ENCODE measurements around the gene PADI1. TPM values are rescaled to one million over a fixed set of nuclear protein-coding genes. Genes with fewer than 3 reads are reported as not detected.
A peak's percentile ranks its signal among the peaks of the same experiment; 100 is the strongest.

PADI1 gene
- total RNA-seq, 1 donor from 2014 or later = not detected

GRCh38 chr1:17192394-17193221, 12.3 kb upstream of the PADI1 start:
- Mint-ChIP-seq H3K9me3 (ENCODE audit: unreplicated experiment) (peaks cover 11% of the 10 kb centered on the region), H3K4me3 (ENCODE audit: unreplicated experiment) (no peak overlapping the region), H3K4me1 (ENCODE audit: low read depth, unreplicated experiment) (peaks cover 22% of the 10 kb centered on the region), H3K27me3 (ENCODE audit: low read depth, unreplicated experiment) (peaks cover 17% of the 10 kb centered on the region), H3K27ac (ENCODE audit: unreplicated experiment) (no peak overlapping the region), H3K36me3 (ENCODE audit: low read depth, unreplicated experiment) (no peaks in the 10 kb centered on the region)
- peak overlapping the region; percentile 85 for H3K27ac ChIP-seq (ENCODE audit: low read depth, low read length)
- no peaks in the 10 kb centered on the region for H3K27me3 ChIP-seq (ENCODE audit: insufficient read depth, low read length)
- no peaks in the 10 kb centered on the region for H3K79me2 ChIP-seq (ENCODE audit: insufficient read depth, low read length)
- H3K9ac ChIP-seq (ENCODE audit: low read length) = no peak overlapping the region
- H3K4me3 ChIP-seq (ENCODE audit: insufficient read depth, low read depth, low read length) = no peak overlapping the region
- FAIRE-seq (no peak), DNase-seq (ENCODE audit: low read depth) (peak; percentile 69)
- H4K20me1 ChIP-seq (ENCODE audit: insufficient read depth, low read length) = no peaks in the 10 kb centered on the region
- H3K4me2 ChIP-seq (ENCODE audit: low read length) = no peak overlapping the region
- peaks cover 21% of the 10 kb centered on the region for H3K4me1 ChIP-seq (ENCODE audit: insufficient read depth, low read length)
- no peaks in the 10 kb centered on the region for H3K36me3 ChIP-seq (ENCODE audit: insufficient read depth, low read length)
- H2AFZ ChIP-seq (ENCODE audit: low read depth, low read length) = no peak overlapping the region
- peaks cover 3% of the 10 kb centered on the region for H3K9me3 ChIP-seq (ENCODE audit: insufficient read depth, low read depth, low read length)
- no peak for TF ChIP-seq CTCF (IDR thresholded peaks at IDR 0.05; ENCODE audit: insufficient read depth, low read depth, low read length)
- no peak for TF ChIP-seq EZH2 (IDR thresholded peaks at IDR 0.05; ENCODE audit: insufficient read depth, low read length)

GRCh38 chr1:17193222-17194132, 11.5 kb upstream of the PADI1 start:
- peaks cover 24% of the 10 kb centered on the region for H3K4me1 Mint-ChIP-seq (ENCODE audit: low read depth, unreplicated experiment)
- no peaks in the 10 kb centered on the region for H3K9me3 ChIP-seq (ENCODE audit: insufficient read depth, low read depth, low read length)
- no peak overlapping the region for H3K4me2 ChIP-seq (ENCODE audit: low read length)
- H3K9ac ChIP-seq (ENCODE audit: low read length) = no peak overlapping the region
- no peak overlapping the region for H3K4me3 ChIP-seq (ENCODE audit: insufficient read depth, low read depth, low read length)
- peaks cover 9% of the 10 kb centered on the region for H3K9me3 Mint-ChIP-seq (ENCODE audit: unreplicated experiment)
- no peak overlapping the region for H3K4me3 Mint-ChIP-seq (ENCODE audit: unreplicated experiment)
- no peaks in the 10 kb centered on the region for H3K79me2 ChIP-seq (ENCODE audit: insufficient read depth, low read length)
- H3K27me3 Mint-ChIP-seq (ENCODE audit: low read depth, unreplicated experiment) = peaks cover 17% of the 10 kb centered on the region
- no peak for TF ChIP-seq CTCF (IDR thresholded peaks at IDR 0.05; ENCODE audit: insufficient read depth, low read depth, low read length)
- no peak for TF ChIP-seq EZH2 (IDR thresholded peaks at IDR 0.05; ENCODE audit: insufficient read depth, low read length)
- no peaks in the 10 kb centered on the region for H3K36me3 Mint-ChIP-seq (ENCODE audit: low read depth, unreplicated experiment)
- H4K20me1 ChIP-seq (ENCODE audit: insufficient read depth, low read length) = no peaks in the 10 kb centered on the region
- peaks cover 24% of the 10 kb centered on the region for H3K4me1 ChIP-seq (ENCODE audit: insufficient read depth, low read length)
- no peak overlapping the region for H3K27ac ChIP-seq (ENCODE audit: low read depth, low read length)
- no peaks in the 10 kb centered on the region for H3K36me3 ChIP-seq (ENCODE audit: insufficient read depth, low read length)
- no peak overlapping the region for H3K27ac Mint-ChIP-seq (ENCODE audit: unreplicated experiment)
- FAIRE-seq (no peak), DNase-seq (ENCODE audit: low read depth) (no peak)
- no peaks in the 10 kb centered on the region for H3K27me3 ChIP-seq (ENCODE audit: insufficient read depth, low read length)
- no peak overlapping the region for H2AFZ ChIP-seq (ENCODE audit: low read depth, low read length)
